Measurements from ENCODE around the gene UACA.
A peak's percentile ranks its signal among the peaks of the same experiment; 100 is the strongest.

DNA sequence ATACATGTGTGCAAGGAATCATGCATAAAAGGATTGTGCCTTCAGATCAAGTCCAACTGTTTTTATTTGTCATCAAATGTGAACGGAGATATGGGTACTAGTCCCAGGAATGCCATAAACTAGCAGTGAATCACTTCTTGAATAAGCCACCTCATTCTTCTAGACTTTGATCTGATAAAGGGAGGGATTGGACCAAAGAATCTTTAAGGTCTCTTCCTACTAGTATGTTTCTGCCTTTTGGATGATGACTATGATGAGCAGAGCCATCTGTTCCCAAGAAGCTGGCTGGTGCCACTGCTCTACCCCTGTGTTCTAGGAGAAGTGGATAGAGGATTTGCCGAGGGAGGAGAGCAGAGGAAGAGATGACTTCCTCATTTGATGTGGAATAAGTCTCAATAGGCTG is 28.8 kb upstream of the UACA start:
- TF ChIP-seq, protein P1, sequence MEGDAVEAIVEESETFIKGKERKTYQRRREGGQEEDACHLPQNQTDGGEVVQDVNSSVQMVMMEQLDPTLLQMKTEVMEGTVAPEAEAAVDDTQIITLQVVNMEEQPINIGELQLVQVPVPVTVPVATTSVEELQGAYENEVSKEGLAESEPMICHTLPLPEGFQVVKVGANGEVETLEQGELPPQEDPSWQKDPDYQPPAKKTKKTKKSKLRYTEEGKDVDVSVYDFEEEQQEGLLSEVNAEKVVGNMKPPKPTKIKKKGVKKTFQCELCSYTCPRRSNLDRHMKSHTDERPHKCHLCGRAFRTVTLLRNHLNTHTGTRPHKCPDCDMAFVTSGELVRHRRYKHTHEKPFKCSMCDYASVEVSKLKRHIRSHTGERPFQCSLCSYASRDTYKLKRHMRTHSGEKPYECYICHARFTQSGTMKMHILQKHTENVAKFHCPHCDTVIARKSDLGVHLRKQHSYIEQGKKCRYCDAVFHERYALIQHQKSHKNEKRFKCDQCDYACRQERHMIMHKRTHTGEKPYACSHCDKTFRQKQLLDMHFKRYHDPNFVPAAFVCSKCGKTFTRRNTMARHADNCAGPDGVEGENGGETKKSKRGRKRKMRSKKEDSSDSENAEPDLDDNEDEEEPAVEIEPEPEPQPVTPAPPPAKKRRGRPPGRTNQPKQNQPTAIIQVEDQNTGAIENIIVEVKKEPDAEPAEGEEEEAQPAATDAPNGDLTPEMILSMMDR (IDR thresholded peaks at IDR 0.05), result no peak
- TF ChIP-seq TEAD4 (IDR thresholded peaks at IDR 0.05; ENCODE audit: borderline replicate concordance, insufficient read depth) (peak; percentile 91), EZH2phosphoT487 (IDR thresholded peaks at IDR 0.05; ENCODE audit: borderline replicate concordance, low read depth) (no peak), REST (IDR thresholded peaks at IDR 0.05; ENCODE audit: low read depth, low read length) (no peak), RCOR1 (IDR thresholded peaks at IDR 0.05; ENCODE audit: low read length) (no peak), POLR2AphosphoS5 (IDR thresholded peaks at IDR 0.05; ENCODE audit: low read depth, low read length) (peak; percentile 66; the same call in 1 of the 2 replicates), RXRA (IDR thresholded peaks at IDR 0.05; ENCODE audit: borderline replicate concordance, low read depth) (peak; percentile 55; the same call in 1 of the 2 replicates), RAD21 (IDR thresholded peaks at IDR 0.05; ENCODE audit: low read length) (no peak)
- TF ChIP-seq, protein P2, sequence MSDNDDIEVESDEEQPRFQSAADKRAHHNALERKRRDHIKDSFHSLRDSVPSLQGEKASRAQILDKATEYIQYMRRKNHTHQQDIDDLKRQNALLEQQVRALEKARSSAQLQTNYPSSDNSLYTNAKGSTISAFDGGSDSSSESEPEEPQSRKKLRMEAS (IDR thresholded peaks at IDR 0.05; ENCODE audit: low read depth), result 0 out of 2 replicates have a peak, but pooled peaks have one; percentile 46

Measured in SK-N-SH (cell line).